C4-2B (cell line): ENCODE results near the gene PSMD8.
A peak's percentile ranks its signal among the peaks of the same experiment; 100 is the strongest.
"Not testable (repeated sequence)": the region's sequence is repeated elsewhere in the genome, so short reads cannot be mapped to it uniquely, and the experiment has no call there.

Source experiments
- H3K27ac ChIP-seq: fragments of 450-650 bp; 2 replicates; pipeline ENCODE4 v1.5.1; 2017
- CTCF ChIP-seq: fragments of 450-650 bp; conservative IDR thresholded peaks from 2 replicates; pipeline ENCODE4 v1.5.1; 2017; ENCODE audit warnings: mild to moderate bottlenecking
- ZFX ChIP-seq: fragments of 450-650 bp; IDR thresholded peaks from 2 replicates; pipeline ENCODE4 v1.6.1; 2017

Gene PSMD8

GRCh38 chr19:38336638-38337359, 37.6 kb upstream of the PSMD8 start:
- H3K27ac ChIP-seq, result peak overlapping the region; percentile 66
- TF ChIP-seq ZFX, result no peak
- no peak for TF ChIP-seq CTCF

DNA sequence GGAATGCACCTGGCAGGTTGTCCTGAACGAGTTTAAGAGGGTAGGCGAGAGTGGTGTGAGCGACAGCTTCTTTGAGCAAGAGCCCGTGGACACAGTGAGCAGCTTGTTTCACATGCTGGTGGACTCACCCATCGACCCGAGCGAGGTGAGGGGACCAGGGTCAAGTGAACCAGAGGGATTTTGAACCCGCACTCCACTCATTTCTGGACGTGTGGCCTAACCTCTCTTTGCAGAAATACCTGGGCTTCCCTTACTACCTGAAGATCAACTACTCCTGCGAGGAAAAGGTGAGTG, 37.1 kb upstream of the PSMD8 start:
- no peak for TF ChIP-seq ZFX
- TF ChIP-seq CTCF, result no peak
- peak overlapping the region; percentile 66 for H3K27ac ChIP-seq

- not testable (repeated sequence) for H3K27ac ChIP-seq
Measured at GRCh38 chr19:38339011-38339410, 35.4 kb upstream of the PSMD8 start.

DNA sequence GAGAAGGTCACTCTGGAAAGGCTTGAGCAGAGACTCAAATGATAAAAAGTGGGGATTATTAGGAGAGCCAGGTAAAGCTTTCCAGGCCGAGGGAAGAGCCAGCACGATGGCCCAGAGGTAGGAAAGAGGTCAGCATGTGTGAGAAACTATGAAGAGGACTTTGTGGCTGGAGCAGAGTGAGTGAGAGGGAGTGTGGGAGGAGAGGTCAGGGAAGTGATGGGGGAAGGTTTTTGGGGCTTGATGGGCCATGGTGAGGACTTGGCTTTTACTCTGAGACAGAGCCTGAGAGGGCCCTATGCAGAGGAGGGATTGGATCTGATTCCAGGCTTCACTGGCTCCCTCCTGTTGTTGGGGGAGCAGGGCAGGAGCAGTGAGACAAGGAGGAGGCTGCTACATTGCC, 33.4 kb upstream of the PSMD8 start:
- TF ChIP-seq CTCF, result no peak
- no peak for TF ChIP-seq ZFX
- no peak overlapping the region for H3K27ac ChIP-seq

DNA sequence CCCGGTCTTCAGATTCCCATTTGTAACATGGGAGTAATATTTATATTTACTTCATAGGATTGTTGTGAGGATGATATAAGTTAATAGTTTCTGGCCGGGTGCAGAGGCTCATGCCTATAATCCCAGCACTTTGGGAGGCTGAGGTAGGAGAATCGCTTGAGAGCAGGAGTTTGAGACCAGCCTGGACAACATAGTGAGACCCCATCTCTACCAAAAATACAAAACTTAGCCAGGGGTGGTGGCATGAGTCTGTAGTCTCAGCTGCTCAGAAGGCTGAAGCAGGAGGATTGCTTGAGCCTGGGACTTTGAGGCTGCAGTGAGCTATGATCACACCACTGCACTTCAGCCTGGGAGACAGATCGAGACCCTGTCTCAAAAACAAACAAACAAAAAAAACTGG, 27.5 kb upstream of the PSMD8 start:
- TF ChIP-seq ZFX (no peak), CTCF (no peak)
- H3K27ac ChIP-seq, result no peak overlapping the region

GRCh38 chr19:38350883-38351282, 23.5 kb upstream of the PSMD8 start:
- no peak for TF ChIP-seq ZFX
- TF ChIP-seq CTCF, result no peak
- no peak overlapping the region for H3K27ac ChIP-seq

DNA sequence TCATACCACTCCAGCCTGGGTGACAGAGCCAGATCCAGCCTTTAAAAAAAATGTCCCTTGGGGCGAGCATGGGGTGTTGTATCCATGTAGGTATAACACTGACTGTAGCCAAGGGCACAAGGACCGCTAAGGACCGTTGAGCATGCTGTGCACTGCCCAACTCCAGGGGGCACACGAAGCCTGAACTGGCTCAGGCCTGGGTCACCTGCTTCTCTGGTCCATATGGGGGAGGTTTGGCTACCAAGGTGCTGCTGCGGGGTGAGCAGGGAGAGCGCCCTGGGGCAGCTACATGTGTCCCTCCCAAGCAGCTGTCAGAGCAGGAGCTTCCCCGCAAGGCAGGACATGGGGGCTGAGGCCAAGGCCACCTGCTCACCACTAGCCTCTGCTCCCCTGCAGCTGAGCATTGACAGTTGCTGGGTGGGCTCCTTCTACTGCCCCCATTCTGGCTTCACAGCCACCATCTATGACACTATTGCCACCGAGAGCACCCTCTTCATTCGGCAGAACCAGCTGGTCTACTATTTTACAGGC, 22.4 kb upstream of the PSMD8 start:
- H3K27ac ChIP-seq, result no peak overlapping the region
- TF ChIP-seq CTCF, result no peak
- no peak for TF ChIP-seq ZFX

DNA sequence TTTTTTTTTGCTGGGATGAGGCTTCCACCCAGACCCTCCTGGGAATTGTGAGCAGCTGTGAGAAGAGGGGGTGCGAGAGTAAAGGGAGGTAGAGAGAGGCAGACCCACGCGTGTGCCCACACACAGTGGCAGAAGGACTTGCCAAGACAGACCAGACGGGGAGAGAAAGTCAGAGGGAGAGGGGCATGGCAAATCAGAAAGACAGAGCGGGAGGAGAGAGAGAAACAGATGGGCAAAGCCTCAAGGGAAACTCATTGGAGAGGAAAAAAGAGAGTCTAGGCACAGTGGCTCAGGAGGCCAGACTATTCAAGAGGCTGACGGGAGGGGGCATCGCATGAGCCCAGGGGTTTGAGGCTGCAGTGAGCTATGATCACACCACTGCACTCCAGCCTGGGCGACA, 21.8 kb upstream of the PSMD8 start:
- H3K27ac ChIP-seq, result no peak overlapping the region
- TF ChIP-seq ZFX (no peak), CTCF (no peak)
